ENCODE results near the gene RBP2.

DNA sequence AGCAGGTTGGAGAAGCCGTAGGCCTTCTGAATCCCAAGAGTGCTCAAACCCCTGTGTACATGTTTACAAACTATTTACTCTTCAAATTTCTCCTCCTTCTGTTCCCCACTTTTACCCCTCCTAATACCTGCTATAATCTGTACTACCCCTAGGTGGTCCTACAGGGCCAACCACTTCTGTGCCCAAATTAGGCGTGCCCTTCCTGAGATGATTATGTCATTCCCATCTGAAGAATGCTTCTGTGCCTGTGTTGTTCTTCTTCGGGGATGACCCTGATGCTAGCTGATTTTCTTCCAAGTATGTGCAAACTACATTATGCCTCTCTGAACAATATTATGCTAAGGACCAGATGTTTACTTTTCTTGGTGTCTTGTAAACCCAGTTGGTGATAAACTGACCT lies 20.5 kb downstream of the RBP2 start:
- no peak for TF ChIP-seq CTCF (IDR thresholded peaks at IDR 0.05; ENCODE audit: insufficient read depth, low read length, poor library complexity, severe bottlenecking)
- TF ChIP-seq EZH2phosphoT487 (conservative IDR thresholded peaks at IDR 0.05; ENCODE audit: low read length): no peak
